Suprapubic skin (tissue), 4 donors: ENCODE measurements around the gene RAB40B. TPM values are rescaled to one million over a fixed set of nuclear protein-coding genes. Genes with fewer than 3 reads are reported as not detected.

ENCODE experiments used
- DNase-seq, 2 donors: peaks; one replicate each; pipeline ENCODE4 v3.0.0-alpha.2; 2019; ENCODE audit warnings: low spot score in 2 of 2
- H3K27ac ChIP-seq: fragments of 200-600 bp; sonication (generic); one replicate; pipeline ENCODE4 v1.5.1; 2019
- H3K27me3 ChIP-seq: fragments of 200-600 bp; sonication (generic); one replicate; pipeline ENCODE4 v1.5.1; 2019
- H3K36me3 ChIP-seq: fragments of 200-600 bp; sonication (generic); one replicate; pipeline ENCODE4 v1.5.1; 2019
- H3K4me1 ChIP-seq: fragments of 200-600 bp; sonication (generic); one replicate; pipeline ENCODE4 v1.5.1; 2019
- H3K4me3 ChIP-seq: fragments of 200-600 bp; sonication (generic); one replicate; pipeline ENCODE4 v1.5.1; 2019; ENCODE audit warnings: mild to moderate bottlenecking
- H3K9me3 ChIP-seq: fragments of 200-600 bp; sonication (generic); one replicate; pipeline ENCODE4 v1.5.1; 2019
- CTCF ChIP-seq, 2 donors: fragments of 200-600 bp in 1 of 2; fragments of 450-650 bp in 1 of 2; sonication (generic) in 1 of 2; IDR thresholded peaks; one replicate each; pipeline ENCODE4 v1.5.1; 2016 to 2019; ENCODE audit warnings: antibody characterized with exemption in 2 of 2, mild to moderate bottlenecking in 1 of 2, moderate library complexity in 1 of 2
- EP300 ChIP-seq: sonication (generic); formaldehyde crosslinking; IDR thresholded peaks from one replicate; pipeline ENCODE4 v1.6.1; 2017; ENCODE audit warnings: antibody characterized with exemption
- POLR2A ChIP-seq, 2 donors: fragments of 450-650 bp; IDR thresholded peaks; one replicate each; pipeline ENCODE4 v1.6.1; 2017; ENCODE audit warnings: antibody characterized with exemption in 2 of 2, mild to moderate bottlenecking in 2 of 2, moderate library complexity in 2 of 2
- POLR2AphosphoS5 ChIP-seq, 3 donors: sonication (generic); formaldehyde crosslinking; IDR thresholded peaks; one replicate each; pipeline ENCODE4 v1.6.1; 2017; ENCODE audit warnings: antibody characterized with exemption in 3 of 3
- WGBS: methylation state at CpG from one replicate; pipeline ENCODE4 v1.1.5; 2018; 5-methylcytosine and 5-hydroxymethylcytosine counted together
- total RNA-seq, 4 donors: library from RNA; depleted of rRNA; stranded (reverse); fragments of >200 nt; gene quantifications; one replicate each; pipeline ENCODE4 v1.1.0, GENCODE V29; 2016

Gene RAB40B
- total RNA-seq, 4 donors from 2014 or later = 15.9 to 24.3 (median 21.6) TPM

- 90% methylated on average over 13 of the region's 16 CpGs for WGBS
- H3K36me3 ChIP-seq = no peaks in the 10 kb centered on the region
- TF ChIP-seq EP300 = no peak
- no peak for TF ChIP-seq POLR2A (IDR thresholded peaks at IDR 0.05)
- no peak for TF ChIP-seq CTCF (IDR thresholded peaks at IDR 0.05)
- H3K9me3 ChIP-seq = no peaks in the 10 kb centered on the region
- peaks cover 7% of the 10 kb centered on the region for H3K4me1 ChIP-seq
- no peaks in the 10 kb centered on the region for H3K27me3 ChIP-seq
- H3K27ac ChIP-seq = no peak overlapping the region
- H3K4me3 ChIP-seq = no peak overlapping the region
- peak in 1 of 2 donors; percentile 42 for DNase-seq
Observed at GRCh38 chr17:82692268-82692667, 6.2 kb downstream of the RAB40B start.

GRCh38 chr17:82691714-82692113 is 6.8 kb downstream of the RAB40B start:
- DNase-seq = peak in 1 of 2 donors; percentile 33
- TF ChIP-seq EP300 (no peak), POLR2AphosphoS5 (IDR thresholded peaks at IDR 0.05) (no peak), POLR2A (IDR thresholded peaks at IDR 0.05) (no peak), CTCF (IDR thresholded peaks at IDR 0.05) (no peak)
- WGBS = 88% methylated on average over 14 of the region's 17 CpGs

GRCh38 chr17:82690786-82691489 is 7.6 kb downstream of the RAB40B start:
- Histone ChIP-seq H3K9me3 (no peaks in the 10 kb centered on the region), H3K27ac (no peak overlapping the region), H3K4me3 (no peak overlapping the region), H3K4me1 (peaks cover 8% of the 10 kb centered on the region), H3K36me3 (no peaks in the 10 kb centered on the region), H3K27me3 (no peaks in the 10 kb centered on the region)
- no peak for DNase-seq
- TF ChIP-seq POLR2AphosphoS5 (IDR thresholded peaks at IDR 0.05) = no peak
- TF ChIP-seq EP300 = no peak
- TF ChIP-seq CTCF (IDR thresholded peaks at IDR 0.05) = no peak
- no peak for TF ChIP-seq POLR2A (IDR thresholded peaks at IDR 0.05)
- 73% methylated on average over 18 of the region's 18 CpGs for WGBS

More at GRCh38 chr17:82691714-82692113, 6.8 kb downstream of the RAB40B start:
- peaks cover 4% of the 10 kb centered on the region for H3K4me1 ChIP-seq
- H3K27ac ChIP-seq = no peak overlapping the region
- no peaks in the 10 kb centered on the region for H3K9me3 ChIP-seq
- no peak overlapping the region for H3K4me3 ChIP-seq
- H3K36me3 ChIP-seq = no peaks in the 10 kb centered on the region
- H3K27me3 ChIP-seq = no peaks in the 10 kb centered on the region

GRCh38 chr17:82689077-82689476 is 9.4 kb downstream of the RAB40B start:
- no peak for DNase-seq
- no peaks in the 10 kb centered on the region for H3K36me3 ChIP-seq
- H3K27ac ChIP-seq = no peak overlapping the region
- H3K4me3 ChIP-seq = no peak overlapping the region
- TF ChIP-seq POLR2AphosphoS5 (IDR thresholded peaks at IDR 0.05) (no peak), CTCF (IDR thresholded peaks at IDR 0.05) (no peak), POLR2A (IDR thresholded peaks at IDR 0.05) (no peak), EP300 (no peak)
- no peaks in the 10 kb centered on the region for H3K9me3 ChIP-seq
- 86% methylated on average over 6 of the region's 8 CpGs for WGBS
- peaks cover 10% of the 10 kb centered on the region for H3K4me1 ChIP-seq
- H3K27me3 ChIP-seq = no peaks in the 10 kb centered on the region

GRCh38 chr17:82687871-82688270 is 10.6 kb downstream of the RAB40B start:
- Histone ChIP-seq H3K27me3 (no peaks in the 10 kb centered on the region), H3K4me3 (no peak overlapping the region), H3K27ac (peak overlapping the region; percentile 42), H3K4me1 (peaks cover 10% of the 10 kb centered on the region), H3K36me3 (no peaks in the 10 kb centered on the region), H3K9me3 (no peaks in the 10 kb centered on the region)
- 80% methylated on average over 8 of the region's 9 CpGs for WGBS
- no peak for DNase-seq
- no peak for TF ChIP-seq EP300
- TF ChIP-seq POLR2A (IDR thresholded peaks at IDR 0.05) = no peak
- TF ChIP-seq CTCF (IDR thresholded peaks at IDR 0.05) = no peak
